Stimulated activated naive CD8-positive, alpha-beta T cell treated with anti-CD3 and anti-CD28 coated beads, Interleukin-15, Interleukin-2, amounts not matched to agents 100 ng/mL and 50 ng/mL, for 24 hours (primary cell): ENCODE results near the gene ATP10A.

Source experiments
- H3K27ac Mint-ChIP-seq: one replicate; pipeline ENCODE4 v1.8.0; 2021; ENCODE audit warnings: mild to moderate bottlenecking, mixed read lengths
- H3K27me3 Mint-ChIP-seq: one replicate; pipeline ENCODE4 v1.8.0; 2021; ENCODE audit warnings: mixed read lengths
- H3K36me3 Mint-ChIP-seq: one replicate; pipeline ENCODE4 v1.8.0; 2021; ENCODE audit warnings: low read depth, mixed read lengths
- H3K4me1 Mint-ChIP-seq: one replicate; pipeline ENCODE4 v1.8.0; 2021; ENCODE audit warnings: low read depth, mixed read lengths
- H3K4me3 Mint-ChIP-seq: one replicate; pipeline ENCODE4 v1.8.0; 2021; ENCODE audit warnings: mild to moderate bottlenecking, mixed read lengths
- H3K9me3 Mint-ChIP-seq: one replicate; pipeline ENCODE4 v1.8.0; 2021; ENCODE audit warnings: mixed read lengths

ATP10A gene

GRCh38 chr15:25718169-25718536, 145.0 kb downstream of the ATP10A start:
- Mint-ChIP-seq H3K9me3 (no peaks in the 10 kb centered on the region), H3K4me1 (no peaks in the 10 kb centered on the region), H3K27me3 (no peaks in the 10 kb centered on the region), H3K27ac (peak overlapping the region; percentile 65), H3K4me3 (no peak overlapping the region), H3K36me3 (peaks cover 35% of the 10 kb centered on the region)

DNA sequence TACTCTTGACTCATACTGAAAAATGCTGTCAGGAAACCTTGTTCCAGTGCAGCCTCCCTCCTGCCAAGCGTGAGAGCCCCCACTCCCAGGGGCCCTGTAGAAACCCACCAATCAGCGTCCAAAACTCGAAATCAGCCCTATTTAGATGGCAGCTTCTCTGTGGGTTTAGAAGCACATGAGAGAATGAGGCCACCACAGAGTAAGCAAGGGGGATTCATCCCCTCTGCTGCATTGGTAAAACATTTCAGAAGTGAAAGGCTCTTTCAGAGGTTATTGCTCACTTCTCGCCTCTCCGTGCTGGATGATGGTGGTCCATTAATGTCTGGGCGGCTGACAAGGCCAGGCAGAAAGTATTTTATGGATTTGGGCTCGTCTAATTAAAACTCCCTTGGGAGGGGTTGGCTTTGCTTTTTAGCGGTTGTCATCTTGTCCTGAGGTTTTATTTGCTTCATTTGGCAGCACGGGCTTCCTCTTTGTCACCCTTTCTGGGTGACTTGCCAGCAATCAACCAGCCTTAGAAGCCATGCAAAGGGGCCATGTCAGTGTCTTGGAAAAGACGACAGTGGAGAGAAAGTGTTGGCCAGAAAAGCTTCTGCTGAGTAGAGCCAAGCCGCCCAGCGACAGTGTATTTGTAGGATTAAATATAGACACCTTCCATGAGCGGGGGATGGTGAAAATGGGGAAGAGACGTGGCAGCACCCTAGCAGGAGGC, 145.5 kb downstream of the ATP10A start:
- Mint-ChIP-seq H3K36me3 (peaks cover 31% of the 10 kb centered on the region), H3K27me3 (no peaks in the 10 kb centered on the region), H3K4me1 (no peaks in the 10 kb centered on the region), H3K4me3 (no peak overlapping the region), H3K27ac (no peak overlapping the region), H3K9me3 (no peaks in the 10 kb centered on the region)

DNA sequence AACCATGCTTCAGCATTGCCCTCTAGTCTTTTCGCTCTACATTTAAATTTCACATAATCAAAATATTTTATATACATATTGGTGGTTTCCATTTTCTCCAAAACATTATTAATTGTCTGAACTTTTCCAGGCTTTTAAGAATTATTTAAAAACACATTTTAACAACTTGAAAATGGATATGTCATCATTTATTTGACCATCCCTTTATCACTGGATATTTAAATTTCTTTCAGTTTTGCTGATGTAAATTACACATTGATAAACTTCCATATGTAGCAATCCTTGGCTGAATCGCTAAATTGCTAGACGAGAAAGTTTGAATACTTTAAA, 146.0 kb downstream of the ATP10A start:
- no peak overlapping the region for H3K4me3 Mint-ChIP-seq
- H3K36me3 Mint-ChIP-seq: peaks cover 27% of the 10 kb centered on the region
- H3K9me3 Mint-ChIP-seq: no peaks in the 10 kb centered on the region
- H3K27ac Mint-ChIP-seq: no peak overlapping the region
- no peaks in the 10 kb centered on the region for H3K27me3 Mint-ChIP-seq
- H3K4me1 Mint-ChIP-seq: no peaks in the 10 kb centered on the region

- Mint-ChIP-seq H3K36me3 (peaks cover 22% of the 10 kb centered on the region), H3K9me3 (no peaks in the 10 kb centered on the region), H3K27ac (no peak overlapping the region), H3K4me1 (no peaks in the 10 kb centered on the region), H3K4me3 (no peak overlapping the region), H3K27me3 (no peaks in the 10 kb centered on the region)
These were observed 146.6 kb downstream of the ATP10A start for GRCh38 chr15:25716414-25717126.

DNA sequence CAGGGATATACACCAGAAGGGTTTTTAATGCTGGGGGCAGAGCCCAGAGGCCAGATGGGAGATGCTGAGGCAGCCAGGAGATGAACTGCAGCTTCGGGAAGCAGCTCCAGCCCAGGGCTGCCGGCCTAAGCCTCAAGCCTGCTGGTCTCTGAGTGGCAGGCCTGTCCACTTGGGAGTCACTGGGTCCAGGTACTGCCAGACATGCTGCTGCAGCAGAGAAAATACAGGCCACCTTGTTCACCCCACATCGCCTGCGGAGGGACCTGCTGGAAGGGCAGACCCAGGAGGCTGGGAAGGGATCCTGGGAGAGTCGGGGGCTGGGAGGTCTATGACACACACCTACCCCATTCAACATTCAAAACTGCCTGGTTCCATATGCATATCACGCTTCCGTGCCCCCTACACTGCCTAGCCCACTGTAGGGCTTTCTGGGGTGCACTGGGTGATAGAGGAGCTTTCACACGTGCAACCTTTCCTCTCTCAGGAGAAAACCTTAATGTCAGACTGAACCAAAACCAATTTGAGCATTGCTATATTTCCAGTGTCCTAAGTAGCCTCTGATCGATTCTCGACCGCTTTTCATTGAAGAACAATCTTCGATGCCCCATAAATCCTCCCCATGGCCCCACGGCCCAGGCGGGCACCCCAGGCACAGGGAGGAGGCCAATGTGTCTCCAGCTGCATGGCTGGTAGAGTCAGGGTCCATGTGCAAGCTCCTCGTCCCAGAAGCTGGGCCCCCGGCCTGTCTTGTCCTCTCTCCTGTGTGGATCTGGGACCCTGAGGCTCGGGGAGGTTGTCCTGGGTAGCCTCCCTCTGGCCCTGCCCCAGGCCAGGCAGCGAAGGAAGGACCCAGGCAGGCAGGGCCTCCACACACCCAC, 147.4 kb downstream of the ATP10A start:
- no peaks in the 10 kb centered on the region for H3K4me1 Mint-ChIP-seq
- H3K36me3 Mint-ChIP-seq: peaks cover 16% of the 10 kb centered on the region
- H3K27me3 Mint-ChIP-seq: no peaks in the 10 kb centered on the region
- H3K27ac Mint-ChIP-seq: no peak overlapping the region
- H3K4me3 Mint-ChIP-seq: no peak overlapping the region
- H3K9me3 Mint-ChIP-seq: no peaks in the 10 kb centered on the region

DNA sequence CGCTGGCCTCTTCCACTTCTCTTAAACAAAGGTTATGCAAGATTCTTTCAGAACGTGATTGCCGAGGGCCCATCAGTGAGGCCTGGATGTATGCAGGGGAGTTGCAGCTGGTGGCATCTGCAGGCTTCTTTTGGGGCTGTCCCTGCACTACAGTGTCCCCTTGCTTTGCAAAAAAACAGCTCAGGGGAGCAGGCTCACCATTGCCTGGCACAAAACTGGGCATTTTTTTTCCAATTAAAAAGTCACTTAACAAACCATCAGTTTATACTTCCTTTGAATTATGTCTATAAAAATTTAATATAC, 148.6 kb downstream of the ATP10A start:
- H3K9me3 Mint-ChIP-seq: no peaks in the 10 kb centered on the region
- no peak overlapping the region for H3K4me3 Mint-ChIP-seq
- H3K27ac Mint-ChIP-seq: no peak overlapping the region
- H3K4me1 Mint-ChIP-seq: no peaks in the 10 kb centered on the region
- H3K36me3 Mint-ChIP-seq: peaks cover 4% of the 10 kb centered on the region
- H3K27me3 Mint-ChIP-seq: no peaks in the 10 kb centered on the region

- Mint-ChIP-seq H3K4me1 (no peaks in the 10 kb centered on the region), H3K4me3 (no peak overlapping the region), H3K27ac (no peak overlapping the region), H3K9me3 (no peaks in the 10 kb centered on the region), H3K36me3 (peaks cover 4% of the 10 kb centered on the region), H3K27me3 (no peaks in the 10 kb centered on the region)
These were observed 149.2 kb downstream of the ATP10A start for GRCh38 chr15:25713736-25714537.

DNA sequence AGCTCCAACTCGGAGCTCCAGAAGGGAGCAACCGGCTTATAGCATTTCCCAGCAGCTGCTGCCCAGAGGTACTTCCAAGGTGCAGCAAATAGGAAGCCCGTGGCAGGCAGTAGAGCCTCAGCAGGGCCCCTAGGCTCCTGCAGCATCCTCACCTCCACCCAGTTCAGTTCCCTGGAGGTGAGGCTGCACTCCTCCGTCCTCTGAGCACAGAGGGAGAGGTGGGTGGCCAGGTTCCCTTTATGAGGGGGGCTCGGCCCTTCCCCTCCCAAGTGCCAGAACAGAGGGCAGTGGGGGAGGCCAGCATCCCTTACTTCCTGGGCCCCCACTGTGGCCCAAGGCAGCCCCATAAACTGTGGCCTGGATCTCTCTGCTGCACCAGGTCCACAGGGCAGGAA, 150.2 kb downstream of the ATP10A start:
- no peaks in the 10 kb centered on the region for H3K27me3 Mint-ChIP-seq
- peaks cover 3% of the 10 kb centered on the region for H3K36me3 Mint-ChIP-seq
- H3K4me3 Mint-ChIP-seq: no peak overlapping the region
- H3K9me3 Mint-ChIP-seq: no peaks in the 10 kb centered on the region
- no peaks in the 10 kb centered on the region for H3K4me1 Mint-ChIP-seq
- no peak overlapping the region for H3K27ac Mint-ChIP-seq

DNA sequence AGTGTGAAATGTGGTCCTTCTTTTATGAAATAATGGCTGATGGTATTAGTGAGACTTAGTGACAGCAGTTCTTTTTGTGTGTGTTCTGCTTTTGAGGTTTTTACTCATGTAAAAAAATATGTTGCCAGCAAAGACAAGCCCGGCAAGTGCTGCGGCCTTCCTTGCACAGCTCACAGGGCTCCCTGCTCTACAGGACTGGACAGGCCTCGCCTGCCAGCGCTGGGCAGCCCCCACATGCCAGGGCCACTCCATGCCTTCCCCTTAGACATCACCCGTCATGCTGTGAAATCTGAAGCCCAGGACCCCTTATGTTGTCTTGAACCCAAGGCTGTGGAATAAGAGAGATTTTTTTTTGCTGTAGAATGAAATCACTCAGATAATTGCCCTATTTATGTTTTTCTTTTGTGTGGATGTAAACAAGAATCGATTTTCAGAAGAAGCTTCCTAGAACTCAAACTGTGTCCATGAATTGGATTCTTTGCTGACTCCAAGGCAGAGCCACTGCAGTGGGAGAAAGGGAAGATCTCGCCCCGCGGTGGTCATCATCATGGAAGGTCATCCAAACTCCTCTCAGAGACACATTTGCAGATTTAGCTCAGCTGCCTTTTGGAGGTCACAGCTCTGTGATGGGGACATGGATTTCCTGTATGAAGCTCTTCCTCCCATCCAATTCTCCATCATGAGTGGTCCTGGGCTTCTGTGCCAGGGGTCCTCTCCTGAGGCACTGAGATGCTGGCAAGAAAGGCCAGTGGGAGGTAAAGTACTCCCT, 150.8 kb downstream of the ATP10A start:
- no peak overlapping the region for H3K4me3 Mint-ChIP-seq
- no peaks in the 10 kb centered on the region for H3K4me1 Mint-ChIP-seq
- H3K36me3 Mint-ChIP-seq: peaks cover 8% of the 10 kb centered on the region
- H3K9me3 Mint-ChIP-seq: no peaks in the 10 kb centered on the region
- no peak overlapping the region for H3K27ac Mint-ChIP-seq
- H3K27me3 Mint-ChIP-seq: no peaks in the 10 kb centered on the region

GRCh38 chr15:25711691-25712090, 151.4 kb downstream of the ATP10A start:
- H3K9me3 Mint-ChIP-seq: no peaks in the 10 kb centered on the region
- H3K4me3 Mint-ChIP-seq: no peak overlapping the region
- no peak overlapping the region for H3K27ac Mint-ChIP-seq
- H3K27me3 Mint-ChIP-seq: no peaks in the 10 kb centered on the region
- H3K4me1 Mint-ChIP-seq: no peaks in the 10 kb centered on the region
- H3K36me3 Mint-ChIP-seq: peaks cover 8% of the 10 kb centered on the region

GRCh38 chr15:25711164-25711563, 152.0 kb downstream of the ATP10A start:
- Mint-ChIP-seq H3K36me3 (peaks cover 8% of the 10 kb centered on the region), H3K4me3 (no peak overlapping the region), H3K4me1 (no peaks in the 10 kb centered on the region), H3K27me3 (no peaks in the 10 kb centered on the region), H3K9me3 (no peaks in the 10 kb centered on the region), H3K27ac (no peak overlapping the region)

- Mint-ChIP-seq H3K4me3 (no peak overlapping the region), H3K27ac (no peak overlapping the region), H3K9me3 (no peaks in the 10 kb centered on the region), H3K27me3 (no peaks in the 10 kb centered on the region), H3K36me3 (peaks cover 8% of the 10 kb centered on the region), H3K4me1 (no peaks in the 10 kb centered on the region)
These were observed 152.9 kb downstream of the ATP10A start for GRCh38 chr15:25710184-25710583.

- Mint-ChIP-seq H3K27ac (no peak overlapping the region), H3K4me1 (no peaks in the 10 kb centered on the region), H3K36me3 (peaks cover 11% of the 10 kb centered on the region), H3K4me3 (no peak overlapping the region), H3K27me3 (no peaks in the 10 kb centered on the region), H3K9me3 (no peaks in the 10 kb centered on the region)
These were observed 153.5 kb downstream of the ATP10A start for GRCh38 chr15:25709437-25710159.

- Mint-ChIP-seq H3K4me1 (no peaks in the 10 kb centered on the region), H3K27ac (no peak overlapping the region), H3K4me3 (no peak overlapping the region), H3K36me3 (peaks cover 11% of the 10 kb centered on the region), H3K9me3 (no peaks in the 10 kb centered on the region), H3K27me3 (no peaks in the 10 kb centered on the region)
These were observed 154.7 kb downstream of the ATP10A start for GRCh38 chr15:25708391-25708790.
